Lower lobe of right lung (tissue), 2 donors: ENCODE measurements around the gene HIPK2. TPM values are rescaled to one million over a fixed set of nuclear protein-coding genes. Genes with fewer than 3 reads are reported as not detected.
"Not testable (repeated sequence)": the region's sequence is repeated elsewhere in the genome, so short reads cannot be mapped to it uniquely, and the experiment has no call there.

Source experiments
- ATAC-seq, 2 donors: fragments of 200-7000 bp; cut with Tn5 transposase; one replicate each; pipeline ENCODE4 v1.9.1; 2020 to 2022; ENCODE audit warnings: mild to moderate bottlenecking in 2 of 2, moderate library complexity in 2 of 2
- DNase-seq: peaks from one replicate; pipeline ENCODE4 v3.0.0-alpha.2; 2020
- H3K27ac ChIP-seq: fragments of 200-600 bp; one replicate; pipeline ENCODE4 v1.8.0; 2022
- H3K27me3 ChIP-seq: fragments of 200-600 bp; one replicate; pipeline ENCODE4 v1.8.0; 2022; ENCODE audit warnings: low read depth
- H3K36me3 ChIP-seq: fragments of 200-600 bp; one replicate; pipeline ENCODE4 v1.8.0; 2022; ENCODE audit warnings: mild to moderate bottlenecking
- H3K4me1 ChIP-seq: fragments of 200-600 bp; one replicate; pipeline ENCODE4 v1.8.0; 2022
- H3K4me3 ChIP-seq: fragments of 200-600 bp; one replicate; pipeline ENCODE4 v1.8.0; 2022; ENCODE audit warnings: mild to moderate bottlenecking
- H3K9me3 ChIP-seq: fragments of 200-600 bp; one replicate; pipeline ENCODE4 v1.8.0; 2022
- intact Hi-C: fragments of 100-400 bp; cut with DNase I; formaldehyde crosslinking; loops from one replicate; pipeline ENCODE4 v1.11.0; 2022
- total RNA-seq: library from RNA; stranded (reverse); fragmentation: NEBNext Ultra II Directional; extraction: Animal tissue kit (Norgen Biotek cat#: 25700); gene quantifications from one replicate; pipeline ENCODE4 v1.2.1, GENCODE V29; 2021
- TF ChIP-seq, protein P1 (sequence below): fragments of 200-600 bp; IDR thresholded peaks from one replicate; pipeline ENCODE4 v1.8.0; 2022; ENCODE audit warnings: antibody characterized with exemption, mild to moderate bottlenecking
- donor health status: DM: no; HTN: yes; CAD: no; lungs with severe emphysema.

The HIPK2 gene
- total RNA-seq, 1 donor from 2014 or later, result 81.0 TPM

DNA sequence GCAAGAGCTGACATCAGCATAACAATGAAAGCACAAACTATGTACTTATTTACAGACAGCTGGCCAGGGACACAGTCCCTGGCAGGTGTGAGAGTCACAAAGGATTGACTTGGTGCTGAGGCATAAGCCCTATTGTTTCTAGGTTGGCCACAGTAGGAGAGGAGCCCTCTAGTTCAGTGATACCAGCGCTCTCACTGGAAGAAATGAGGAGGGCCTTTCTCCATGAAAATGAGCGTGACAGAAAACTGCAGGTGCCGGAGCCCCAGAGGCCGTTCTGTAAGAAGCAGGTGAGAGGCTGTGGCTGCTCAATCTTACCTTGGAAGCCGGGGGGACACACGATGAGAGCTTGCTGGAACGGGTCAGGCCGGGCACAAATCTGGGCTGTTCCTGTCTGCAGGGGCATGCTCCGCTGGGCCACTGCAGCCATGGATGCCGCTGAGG is 163.8 kb downstream of the HIPK2 start:
- H3K27me3 ChIP-seq, result no peaks in the 10 kb centered on the region
- H3K36me3 ChIP-seq, result peaks cover 98% of the 10 kb centered on the region
- no peak overlapping the region for H3K27ac ChIP-seq
- no peaks in the 10 kb centered on the region for H3K9me3 ChIP-seq
- no peak overlapping the region for H3K4me3 ChIP-seq
- TF ChIP-seq, protein P1, sequence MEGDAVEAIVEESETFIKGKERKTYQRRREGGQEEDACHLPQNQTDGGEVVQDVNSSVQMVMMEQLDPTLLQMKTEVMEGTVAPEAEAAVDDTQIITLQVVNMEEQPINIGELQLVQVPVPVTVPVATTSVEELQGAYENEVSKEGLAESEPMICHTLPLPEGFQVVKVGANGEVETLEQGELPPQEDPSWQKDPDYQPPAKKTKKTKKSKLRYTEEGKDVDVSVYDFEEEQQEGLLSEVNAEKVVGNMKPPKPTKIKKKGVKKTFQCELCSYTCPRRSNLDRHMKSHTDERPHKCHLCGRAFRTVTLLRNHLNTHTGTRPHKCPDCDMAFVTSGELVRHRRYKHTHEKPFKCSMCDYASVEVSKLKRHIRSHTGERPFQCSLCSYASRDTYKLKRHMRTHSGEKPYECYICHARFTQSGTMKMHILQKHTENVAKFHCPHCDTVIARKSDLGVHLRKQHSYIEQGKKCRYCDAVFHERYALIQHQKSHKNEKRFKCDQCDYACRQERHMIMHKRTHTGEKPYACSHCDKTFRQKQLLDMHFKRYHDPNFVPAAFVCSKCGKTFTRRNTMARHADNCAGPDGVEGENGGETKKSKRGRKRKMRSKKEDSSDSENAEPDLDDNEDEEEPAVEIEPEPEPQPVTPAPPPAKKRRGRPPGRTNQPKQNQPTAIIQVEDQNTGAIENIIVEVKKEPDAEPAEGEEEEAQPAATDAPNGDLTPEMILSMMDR, result no peak
- DNase-seq (no peak), ATAC-seq (no peak)
- no peaks in the 10 kb centered on the region for H3K4me1 ChIP-seq
- intact Hi-C loops, result loop anchor here (10.0 kb wide), 1 partner anchor 391 kb away; no protein-coding TSS in a partner anchor

DNA sequence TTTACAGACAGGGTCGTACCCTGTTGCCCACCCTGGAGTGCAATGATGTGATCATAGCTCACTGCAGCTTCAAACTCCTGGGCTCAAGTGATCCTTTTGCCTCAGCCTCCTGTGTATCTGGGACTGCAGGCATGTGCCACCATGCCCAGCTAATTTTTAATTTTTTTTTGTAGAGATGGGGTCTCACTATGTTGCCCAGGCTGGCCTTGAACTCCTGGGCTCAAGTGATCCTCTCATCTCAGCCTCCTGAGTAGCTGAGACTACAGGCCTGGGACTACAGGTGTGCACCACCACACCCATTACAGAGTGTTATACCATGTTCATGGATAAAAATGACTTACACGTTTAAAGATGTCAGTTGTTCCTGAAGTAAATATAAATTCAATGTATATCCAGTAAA is 166.2 kb downstream of the HIPK2 start:
- DNase-seq, ATAC-seq, H3K9me3 ChIP-seq, H3K4me1 ChIP-seq, H3K27ac ChIP-seq, H3K4me3 ChIP-seq, H3K27me3 ChIP-seq: not testable (repeated sequence)
- peaks cover 95% of the 10 kb centered on the region for H3K36me3 ChIP-seq
- intact Hi-C loops, result loop anchor here (10.0 kb wide), 1 partner anchor 393 kb away; no protein-coding TSS in a partner anchor

DNA sequence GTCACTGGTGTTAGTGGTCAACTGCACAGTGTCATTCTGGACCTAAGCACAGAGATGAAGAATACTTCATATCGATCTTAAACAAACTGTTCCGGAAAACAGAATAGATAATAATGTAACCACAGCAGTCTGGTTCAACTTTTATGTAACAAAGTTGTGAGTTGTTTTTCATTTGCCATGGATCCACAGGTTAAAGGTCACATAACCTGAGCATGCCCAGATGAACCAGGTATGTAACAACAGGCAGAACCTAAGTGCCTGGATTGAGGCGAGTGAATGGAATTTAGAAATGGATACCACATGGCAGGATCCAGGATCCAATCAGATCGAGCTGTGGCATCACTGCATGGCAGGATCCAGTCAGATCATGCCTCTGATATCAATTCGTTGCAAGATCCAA is 167.2 kb downstream of the HIPK2 start:
- Histone ChIP-seq H3K4me3 (no peak overlapping the region), H3K36me3 (peaks cover 94% of the 10 kb centered on the region), H3K27me3 (no peaks in the 10 kb centered on the region), H3K4me1 (no peaks in the 10 kb centered on the region), H3K9me3 (no peaks in the 10 kb centered on the region), H3K27ac (no peak overlapping the region)
- DNase-seq (no peak), ATAC-seq (no peak)
- intact Hi-C loops, result loop anchor here (10.0 kb wide), 1 partner anchor 394 kb away; no protein-coding TSS in a partner anchor
- TF ChIP-seq, protein P1, result no peak

DNA sequence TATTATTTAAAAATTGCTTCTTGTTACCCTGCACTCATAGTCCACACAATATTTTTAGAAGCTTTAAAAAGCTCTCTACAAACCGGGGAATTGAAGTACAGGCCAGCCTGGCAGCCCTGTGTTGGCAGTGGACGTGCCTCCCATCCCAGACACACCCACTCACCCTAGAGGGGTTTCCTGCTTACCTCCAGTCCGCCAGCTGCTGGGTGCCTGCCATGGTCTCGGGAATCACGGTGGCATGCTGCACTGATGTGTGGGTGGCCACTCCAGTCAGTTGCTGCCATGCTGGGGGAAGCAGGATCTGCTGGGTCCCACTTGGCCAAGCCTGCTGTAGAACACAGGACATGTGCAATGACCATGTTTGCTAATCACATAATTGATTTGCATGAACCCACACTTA is 173.9 kb downstream of the HIPK2 start:
- Histone ChIP-seq H3K27ac (no peak overlapping the region), H3K4me3 (no peak overlapping the region), H3K4me1 (no peaks in the 10 kb centered on the region), H3K36me3 (peaks cover 94% of the 10 kb centered on the region), H3K9me3 (no peaks in the 10 kb centered on the region), H3K27me3 (no peaks in the 10 kb centered on the region)
- intact Hi-C loops, result no loop called here
- DNase-seq, result no peak
- no peak for ATAC-seq
- TF ChIP-seq, protein P1, result no peak

DNA sequence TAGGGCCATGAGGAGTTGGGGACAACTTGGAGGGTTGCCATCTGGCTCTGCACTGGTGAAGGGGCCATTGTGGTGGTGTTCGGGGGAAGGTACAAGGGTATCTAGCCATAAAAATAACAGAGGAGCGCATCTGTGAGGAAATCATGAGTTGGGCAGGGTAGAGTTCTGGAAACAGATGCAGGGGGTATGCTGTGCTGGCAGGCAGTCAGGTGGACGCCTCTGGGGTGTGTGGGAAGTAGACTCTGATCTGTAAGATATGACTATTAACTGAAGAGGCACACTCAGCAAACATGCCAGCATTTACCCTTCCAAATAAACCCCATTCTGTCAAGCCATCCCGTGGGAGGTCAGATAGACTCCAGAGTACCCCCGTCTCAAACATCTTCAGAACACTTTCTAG is 174.5 kb downstream of the HIPK2 start:
- no peak for ATAC-seq
- Histone ChIP-seq H3K36me3 (peaks cover 94% of the 10 kb centered on the region), H3K27ac (no peak overlapping the region), H3K9me3 (no peaks in the 10 kb centered on the region), H3K27me3 (no peaks in the 10 kb centered on the region), H3K4me3 (no peak overlapping the region), H3K4me1 (no peaks in the 10 kb centered on the region)
- TF ChIP-seq, protein P1, result no peak
- no peak for DNase-seq
- intact Hi-C loops, result no loop called here

DNA sequence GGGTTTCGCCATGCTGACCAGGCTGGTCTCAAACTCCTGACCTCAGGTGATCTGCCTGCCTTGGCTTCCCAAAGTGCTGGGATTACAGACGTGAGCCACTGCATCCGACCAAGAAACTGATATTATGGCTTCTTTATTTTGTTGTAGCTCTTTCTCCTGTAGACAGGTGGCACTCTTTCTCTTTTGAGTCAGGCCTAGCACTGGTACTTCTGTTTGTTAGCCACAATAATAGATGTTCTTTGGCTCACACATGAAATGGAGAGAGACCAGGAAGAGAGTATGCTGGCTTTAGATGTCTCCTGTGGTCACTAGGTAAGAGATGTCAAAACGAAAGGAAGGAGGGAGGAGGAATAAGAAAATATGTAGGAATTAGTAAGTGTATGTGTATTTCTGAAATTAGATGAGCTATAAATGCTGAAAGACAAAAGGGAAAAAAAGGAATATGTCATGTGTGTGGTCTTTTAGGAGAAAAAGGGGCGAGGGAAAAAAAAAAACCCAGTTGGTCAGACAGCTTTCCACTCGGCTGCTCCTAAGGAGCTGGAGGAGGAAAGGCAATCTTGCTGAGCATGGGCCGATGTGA is 175.6 kb downstream of the HIPK2 start:
- Histone ChIP-seq H3K4me3 (no peak overlapping the region), H3K36me3 (peaks cover 97% of the 10 kb centered on the region), H3K27me3 (no peaks in the 10 kb centered on the region), H3K9me3 (no peaks in the 10 kb centered on the region), H3K27ac (no peak overlapping the region), H3K4me1 (no peaks in the 10 kb centered on the region)
- DNase-seq (no peak), ATAC-seq (peak in 1 of 2 donors; percentile 30)
- intact Hi-C loops, result no loop called here
- TF ChIP-seq, protein P1, result peak; percentile 38
